Kidney epithelial cell (primary cell): ENCODE data around the gene KCNQ5. TPM values are rescaled to one million over a fixed set of nuclear protein-coding genes. Genes with fewer than 3 reads are reported as not detected.
A peak's percentile ranks its signal among the peaks of the same experiment; 100 is the strongest.

Experiments
- DNase-seq: peaks from one replicate; pipeline ENCODE4 v3.0.0-alpha.2; 2010; ENCODE audit warnings: low read depth
- H3K27me3 ChIP-seq: 2 replicates; pipeline ENCODE4 v1.6.0; 2011; ENCODE audit warnings: low read length; ENCODE audit not compliant: control insufficient read depth, insufficient read depth
- H3K36me3 ChIP-seq: 2 replicates; pipeline ENCODE4 v1.5.1; 2011; ENCODE audit warnings: low read length; ENCODE audit not compliant: control insufficient read depth, insufficient read depth
- H3K4me3 ChIP-seq: 2 replicates; pipeline ENCODE4 v1.5.1; 2011; ENCODE audit warnings: low read depth, mild to moderate bottlenecking, control low read depth, low read length
- CTCF ChIP-seq: IDR thresholded peaks from 2 replicates; pipeline ENCODE4 v1.5.1; 2011; ENCODE audit warnings: mild to moderate bottlenecking, moderate library complexity, low read length, control low read depth, inconsistent platforms; ENCODE audit not compliant: insufficient read depth, poor library complexity, severe bottlenecking
- total RNA-seq: library from RNA; depleted of rRNA; stranded (reverse); fragments of >200 nt; gene quantifications from 2 replicates; pipeline ENCODE4 v1.2.3, GENCODE V29; 2015

KCNQ5 gene
- total RNA-seq, 1 donor from 2014 or later = 1.9 TPM

- no peaks in the 10 kb centered on the region for H3K36me3 ChIP-seq
- no peaks in the 10 kb centered on the region for H3K27me3 ChIP-seq
- no peak for TF ChIP-seq CTCF
- no peak for DNase-seq
- no peak overlapping the region for H3K4me3 ChIP-seq
Measured at GRCh38 chr6:72721346-72721745, 99.5 kb downstream of the KCNQ5 start.

- no peaks in the 10 kb centered on the region for H3K36me3 ChIP-seq
- no peak overlapping the region for H3K4me3 ChIP-seq
- peak; percentile 5 for TF ChIP-seq CTCF
- DNase-seq = peak; percentile 44
- H3K27me3 ChIP-seq = no peaks in the 10 kb centered on the region
Measured at GRCh38 chr6:72724545-72724944, 102.7 kb downstream of the KCNQ5 start.

GRCh38 chr6:72728706-72729343 is 107.0 kb downstream of the KCNQ5 start:
- DNase-seq = no peak
- Histone ChIP-seq H3K4me3 (no peak overlapping the region), H3K27me3 (no peaks in the 10 kb centered on the region), H3K36me3 (no peaks in the 10 kb centered on the region)
- TF ChIP-seq CTCF = no peak

- H3K27me3 ChIP-seq = no peaks in the 10 kb centered on the region
- no peaks in the 10 kb centered on the region for H3K36me3 ChIP-seq
- DNase-seq = no peak
- no peak for TF ChIP-seq CTCF
- H3K4me3 ChIP-seq = no peak overlapping the region
Measured at GRCh38 chr6:72733045-72733444, 111.2 kb downstream of the KCNQ5 start.

GRCh38 chr6:72738091-72738490 is 116.2 kb downstream of the KCNQ5 start:
- Histone ChIP-seq H3K27me3 (no peaks in the 10 kb centered on the region), H3K36me3 (no peaks in the 10 kb centered on the region), H3K4me3 (no peak overlapping the region)
- DNase-seq = no peak
- TF ChIP-seq CTCF = no peak

- no peak for DNase-seq
- H3K27me3 ChIP-seq = no peaks in the 10 kb centered on the region
- no peak overlapping the region for H3K4me3 ChIP-seq
- no peak for TF ChIP-seq CTCF
- H3K36me3 ChIP-seq = no peaks in the 10 kb centered on the region
Measured at GRCh38 chr6:72739368-72739779, 117.5 kb downstream of the KCNQ5 start.
